Measurements from ENCODE around the gene SLC15A3.
A peak's percentile ranks its signal among the peaks of the same experiment; 100 is the strongest.

Gene SLC15A3
- total RNA-seq = 0.42 to 1.7 reads per million in 2 donors

DNA sequence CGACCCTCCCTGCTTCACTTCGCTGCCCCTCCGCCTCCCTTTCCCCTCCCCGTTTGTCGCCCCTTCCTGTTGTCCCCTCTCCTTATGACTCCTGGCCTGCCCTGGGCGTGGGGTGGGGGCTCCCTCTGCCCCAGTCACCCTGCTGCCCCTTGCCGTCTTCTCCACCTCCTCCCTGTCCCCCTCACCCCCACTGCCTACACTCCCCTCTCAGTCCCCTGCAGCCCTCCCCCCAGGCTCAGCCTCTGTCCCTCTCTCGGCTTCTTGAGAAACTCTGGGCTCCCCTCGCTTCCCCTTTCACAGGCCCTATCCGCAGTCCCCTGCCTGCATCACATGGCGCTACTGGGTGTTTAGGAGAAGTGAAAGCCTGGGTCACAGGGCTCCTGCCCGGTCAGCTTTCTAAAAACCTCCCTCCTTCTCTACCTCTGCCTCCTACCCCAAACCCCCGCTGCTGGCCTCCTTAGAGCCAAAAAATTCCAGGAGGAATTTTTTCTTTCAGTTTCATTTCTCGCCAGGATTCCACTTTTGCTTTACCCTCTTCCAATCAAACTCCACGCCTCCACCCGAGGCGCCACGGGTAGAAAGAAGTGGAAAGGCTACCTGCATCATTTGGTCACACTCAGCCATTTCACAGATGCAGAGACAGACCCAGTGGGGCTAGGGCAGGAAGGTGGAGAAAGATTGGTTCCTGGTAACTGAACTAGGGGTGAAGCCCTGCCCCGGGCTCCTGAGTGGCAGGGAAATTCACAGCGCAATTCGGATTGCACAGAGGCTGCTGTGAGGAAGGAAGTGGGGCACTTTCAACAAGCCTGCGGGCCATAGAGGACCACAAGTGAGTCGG lies at the start of gene SLC15A3:
SLC15A3 (minus strand) TSS at position 273 of the 838 bp plus-strand sequence. CDS start 625 bp downstream, outside the sequence.
- DNase-seq = no peak

DNA sequence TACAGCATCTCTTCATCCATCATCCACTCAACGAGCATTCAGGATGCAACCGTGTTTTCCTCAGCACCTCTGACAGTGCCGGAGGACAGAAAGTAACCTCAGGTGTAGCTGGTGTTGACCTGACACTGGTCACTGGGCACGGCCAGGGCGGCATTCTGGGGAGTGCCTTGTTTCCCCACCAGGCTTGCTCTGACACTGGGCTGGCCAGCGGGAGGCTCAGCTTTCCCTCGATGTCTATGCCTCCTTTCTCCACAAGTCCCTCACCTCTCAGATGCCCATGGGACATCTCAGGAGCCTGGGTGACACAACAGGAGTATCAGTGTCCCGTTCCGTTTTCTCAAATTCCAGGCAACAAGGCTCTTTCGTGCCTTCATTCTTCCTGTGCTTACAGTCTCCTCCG lies 48.5 kb upstream of the SLC15A3 start:
- no peak for DNase-seq

DNA sequence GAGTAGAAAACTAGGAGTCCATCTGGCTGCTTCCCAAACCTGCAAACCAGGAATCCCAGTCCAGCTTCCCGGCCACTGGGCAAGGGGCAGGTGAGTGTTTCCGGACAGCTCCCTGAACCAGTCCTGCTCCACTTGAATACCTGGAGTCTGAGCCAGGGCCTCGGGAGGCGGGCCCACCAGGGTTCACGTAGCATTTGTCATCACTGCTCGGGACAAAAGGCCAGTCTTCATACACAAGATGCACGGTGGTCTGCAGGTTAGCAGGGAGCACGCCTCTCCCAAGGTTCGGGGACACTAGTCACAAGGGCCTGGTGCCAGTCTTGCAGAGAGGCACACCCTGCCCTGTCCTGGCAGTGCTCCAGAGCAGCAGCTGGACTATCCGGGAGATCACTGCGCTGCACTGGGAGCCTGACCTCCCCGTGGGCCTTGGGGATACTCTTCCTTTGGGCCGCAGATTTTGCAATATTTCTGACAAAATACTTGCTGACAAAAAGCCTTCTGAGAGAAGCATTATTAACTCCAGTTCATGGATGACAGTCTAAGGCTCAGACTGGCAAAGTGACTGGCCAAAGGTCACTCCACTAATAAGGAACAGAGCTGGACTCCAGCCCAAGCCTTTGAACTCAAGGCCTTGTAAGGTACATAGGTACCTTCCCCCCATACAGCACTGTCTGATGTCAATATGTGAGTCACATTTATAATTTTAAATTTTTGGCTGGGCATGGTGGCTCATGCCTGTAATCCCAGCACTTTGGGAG lies 44.6 kb upstream of the SLC15A3 start:
- no peak for DNase-seq

DNA sequence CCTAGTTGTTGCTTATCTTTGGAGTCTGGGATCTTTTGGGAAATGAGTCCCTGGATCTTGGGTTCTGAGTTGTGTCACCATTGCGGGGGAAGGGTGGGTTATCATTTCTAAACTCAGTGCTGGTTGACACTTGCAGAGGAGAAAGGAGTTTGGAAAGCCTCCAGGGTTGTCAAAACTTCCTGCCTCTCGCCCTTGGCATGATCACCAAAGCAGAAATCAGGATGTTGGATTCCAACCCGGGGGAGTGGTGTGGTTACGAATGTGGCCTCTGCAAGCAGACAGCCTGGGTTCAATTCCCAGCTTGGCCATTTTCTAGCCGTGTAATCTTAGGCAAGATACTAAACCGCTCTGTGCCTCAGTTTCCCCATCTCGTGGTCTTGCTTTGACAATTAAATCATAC lies 43.8 kb upstream of the SLC15A3 start:
- no peak for DNase-seq

DNA sequence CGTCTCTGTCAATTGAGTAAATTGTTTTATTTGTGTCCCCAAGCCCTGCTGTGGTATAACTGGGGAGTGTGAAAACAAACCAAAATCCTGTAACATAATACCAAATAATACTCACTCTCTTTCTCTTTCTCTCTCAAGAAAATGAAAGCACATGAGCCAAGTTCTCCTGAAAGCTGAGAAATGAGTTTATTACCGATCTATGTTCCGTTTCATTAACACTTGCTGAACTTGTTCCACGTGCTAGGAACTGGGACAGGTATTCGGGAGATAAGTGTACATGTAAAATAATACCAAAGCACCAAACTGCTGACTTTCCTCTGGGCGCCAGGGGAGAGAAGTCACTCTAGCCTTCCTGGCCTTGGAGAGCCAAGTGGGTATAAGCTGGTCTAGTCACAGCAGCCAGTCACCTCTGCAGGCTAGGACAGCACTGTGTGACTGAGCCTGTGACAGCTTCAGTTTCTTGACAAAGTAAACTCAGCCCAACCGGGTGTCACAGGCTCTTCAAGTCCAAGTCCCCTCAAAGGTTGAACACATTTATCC lies 42.6 kb upstream of the SLC15A3 start:
- DNase-seq = no peak

DNA sequence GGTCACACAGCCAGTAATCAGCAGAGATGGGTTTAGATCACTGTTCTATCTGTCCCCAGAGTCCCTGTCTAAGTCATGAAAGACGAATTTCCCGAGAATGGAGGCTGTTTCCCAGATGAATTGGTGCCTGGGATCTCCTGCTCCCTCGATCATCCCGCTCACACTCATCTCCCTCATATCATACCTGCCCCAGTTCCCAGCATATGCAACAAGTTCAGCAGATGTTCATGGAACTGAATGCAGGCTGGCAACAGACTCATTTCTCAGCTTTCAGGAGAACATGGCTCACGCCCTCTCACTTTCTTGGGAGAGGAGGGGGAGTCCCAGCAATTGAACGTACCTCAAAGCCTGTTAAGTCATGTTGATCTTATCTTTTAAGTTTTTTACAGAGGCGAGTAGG lies 41.6 kb upstream of the SLC15A3 start:
- DNase-seq = no peak

DNA sequence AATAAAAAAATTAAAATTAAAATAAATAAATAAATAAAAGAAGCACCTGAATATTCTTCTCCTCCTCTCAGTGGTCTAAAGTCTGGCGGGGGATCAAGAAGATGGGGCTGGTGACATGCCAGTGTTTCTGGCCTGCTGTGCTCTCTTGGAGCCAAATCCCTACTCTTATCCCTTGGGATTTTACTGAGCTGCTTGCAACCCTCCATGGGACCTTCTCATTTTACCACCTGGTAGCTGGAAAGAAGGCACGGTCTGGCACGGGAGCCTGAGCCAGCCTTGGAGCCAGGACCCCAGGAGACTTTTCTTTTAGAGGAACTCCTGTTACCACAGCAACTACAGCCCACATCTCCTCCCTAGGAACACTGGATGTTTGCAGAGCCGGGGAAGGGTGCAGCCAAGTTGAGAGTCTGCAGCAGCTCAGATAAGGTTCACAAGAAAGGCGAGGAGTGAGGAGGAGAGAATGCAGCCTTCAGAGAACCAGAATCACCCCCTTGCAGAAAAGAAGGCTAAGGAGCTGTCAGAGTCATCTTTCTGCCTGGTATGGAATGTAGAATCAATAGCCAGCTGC lies 41.0 kb upstream of the SLC15A3 start:
- no peak for DNase-seq

DNA sequence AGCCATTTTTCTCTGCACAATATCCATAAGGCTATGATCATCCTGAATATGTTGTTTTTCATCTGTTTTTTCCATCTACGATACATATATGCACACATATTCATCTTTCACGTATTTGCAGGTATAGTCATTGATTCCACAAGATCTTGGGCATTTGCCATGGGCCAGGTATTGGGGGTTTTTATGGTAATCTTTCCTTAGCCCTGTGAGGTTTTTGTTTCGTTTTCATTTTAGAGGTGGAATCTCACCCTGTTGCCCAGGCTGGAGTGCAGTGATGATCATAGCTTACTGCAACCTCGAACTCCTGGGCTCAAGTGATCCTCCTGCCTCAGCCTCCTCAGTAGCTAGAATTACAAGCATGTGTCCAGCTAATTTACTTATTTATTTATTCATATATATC lies 39.5 kb upstream of the SLC15A3 start:
- DNase-seq = no peak

DNA sequence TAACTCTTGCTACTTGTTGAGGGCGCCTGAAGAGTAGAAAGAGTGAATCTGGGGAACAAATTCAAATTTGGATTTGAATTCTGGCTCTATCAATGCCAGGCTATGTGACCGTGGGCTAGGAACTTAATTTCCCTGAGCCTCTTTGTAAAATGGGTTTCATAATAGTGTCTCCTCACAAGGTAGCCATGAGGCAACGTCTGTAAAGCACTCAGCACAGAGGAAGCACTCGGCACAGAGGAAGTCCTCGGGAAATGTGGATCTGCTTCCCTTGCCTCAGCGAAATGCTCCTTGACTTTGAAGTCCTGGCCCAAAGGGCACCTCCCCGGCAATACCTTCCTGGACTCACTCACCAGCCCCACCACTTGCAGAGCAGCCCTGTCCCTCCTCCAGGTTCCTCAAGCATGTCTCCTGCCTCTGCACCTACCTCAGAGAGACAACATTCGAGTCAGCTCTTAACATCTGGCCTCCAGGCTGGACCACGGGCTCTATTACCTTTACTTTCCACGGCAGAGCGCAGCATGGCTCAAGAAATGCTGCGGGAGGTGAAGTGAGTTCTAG lies 37.2 kb upstream of the SLC15A3 start:
- DNase-seq = no peak

DNA sequence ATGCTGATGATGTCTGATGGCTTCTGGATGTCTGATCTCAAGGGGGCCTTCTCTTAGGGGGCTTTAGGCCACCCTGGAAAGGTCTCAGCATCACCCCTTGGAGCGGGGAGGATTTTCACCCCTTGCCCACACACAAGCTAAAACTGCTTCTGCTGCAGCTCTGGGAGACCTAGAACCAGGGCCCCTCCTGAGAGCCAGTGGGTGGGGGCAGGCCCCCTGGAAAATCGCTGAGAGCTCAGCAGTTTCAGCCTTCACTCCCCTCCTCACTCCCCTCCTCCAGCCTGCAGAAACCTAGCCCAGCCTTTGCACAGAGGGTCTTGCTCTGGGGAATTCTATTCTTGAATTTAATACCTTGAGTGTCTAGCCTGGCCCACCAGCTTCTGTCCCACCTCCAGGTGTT lies 36.7 kb upstream of the SLC15A3 start:
- DNase-seq = no peak

DNA sequence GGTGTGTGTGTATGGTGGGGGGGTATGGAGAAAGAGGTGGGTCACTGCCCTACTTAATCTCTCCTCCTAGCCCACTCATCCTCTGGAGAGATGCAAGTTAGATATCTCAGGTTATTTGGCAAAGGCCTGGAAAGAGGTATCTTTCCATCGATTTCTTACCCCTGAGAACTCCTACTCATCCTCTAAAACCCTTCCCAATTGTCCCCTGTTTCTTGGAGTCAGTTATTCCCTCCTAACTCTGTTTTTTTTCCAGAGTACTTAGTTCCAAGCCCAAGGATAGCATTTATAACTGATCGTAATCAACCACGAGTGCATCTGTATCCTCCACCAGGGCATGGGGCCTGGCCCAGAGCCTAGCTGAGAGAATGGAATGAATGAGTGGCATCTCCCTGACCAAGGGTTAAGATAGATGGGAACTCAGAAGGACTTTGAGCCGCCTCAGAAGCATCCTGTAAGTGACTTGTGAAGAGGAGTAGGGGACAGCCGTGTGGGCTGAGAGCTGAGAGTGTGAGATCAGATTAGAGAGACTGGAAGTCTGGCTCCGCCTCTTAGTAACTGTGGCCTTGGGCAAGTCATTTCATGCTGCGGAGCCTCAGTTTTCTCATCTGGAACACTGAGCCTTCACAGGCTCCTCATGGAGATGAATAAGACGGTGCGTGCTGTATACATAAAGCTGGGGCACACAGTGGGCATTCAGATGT lies 35.8 kb upstream of the SLC15A3 start:
- peak; percentile 40 for DNase-seq

DNA sequence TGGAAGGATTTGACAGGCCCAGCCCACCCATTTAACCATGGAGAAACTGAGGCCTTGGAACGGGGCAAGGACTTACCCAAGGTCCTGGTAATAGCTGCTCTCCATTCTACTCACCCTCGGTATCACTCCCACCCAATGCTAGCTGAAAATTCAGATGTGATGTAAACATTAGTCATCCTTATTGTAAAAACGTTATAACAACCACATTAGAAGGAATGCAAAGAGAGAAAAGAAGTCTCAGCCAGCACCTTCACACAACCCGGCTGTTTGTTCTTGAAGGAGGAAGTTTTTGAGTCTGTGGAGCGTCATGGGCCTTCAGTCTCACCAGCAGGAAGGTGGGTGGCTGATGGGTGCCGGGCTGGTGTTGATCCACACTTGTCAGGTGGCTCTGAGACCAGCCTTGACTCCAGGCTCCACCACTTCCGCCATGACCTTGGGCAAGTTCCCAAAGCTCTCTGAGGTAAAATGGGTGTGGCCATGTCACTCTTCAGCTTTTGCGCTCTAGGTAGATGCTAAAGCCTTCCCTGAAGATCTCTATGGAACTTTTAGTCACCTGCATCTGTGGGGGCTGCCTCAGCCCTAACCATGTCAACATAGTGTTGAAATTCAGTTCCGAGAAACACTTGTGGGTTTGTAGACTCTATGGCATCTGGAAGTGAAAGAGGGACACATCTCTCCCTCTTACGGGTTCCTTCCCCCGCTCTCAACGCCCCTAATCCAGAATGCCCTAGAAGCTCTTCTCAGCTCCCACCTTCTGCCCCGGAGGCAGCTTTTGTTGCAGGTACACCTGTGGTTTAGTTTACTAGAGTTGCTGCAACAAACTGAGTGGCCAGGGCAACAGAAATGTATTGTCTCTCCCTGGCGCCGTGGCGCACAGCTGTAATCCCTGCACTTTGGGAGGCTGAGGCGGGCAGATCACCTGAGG lies 34.3 kb upstream of the SLC15A3 start:
- DNase-seq = peak; percentile 85

DNA sequence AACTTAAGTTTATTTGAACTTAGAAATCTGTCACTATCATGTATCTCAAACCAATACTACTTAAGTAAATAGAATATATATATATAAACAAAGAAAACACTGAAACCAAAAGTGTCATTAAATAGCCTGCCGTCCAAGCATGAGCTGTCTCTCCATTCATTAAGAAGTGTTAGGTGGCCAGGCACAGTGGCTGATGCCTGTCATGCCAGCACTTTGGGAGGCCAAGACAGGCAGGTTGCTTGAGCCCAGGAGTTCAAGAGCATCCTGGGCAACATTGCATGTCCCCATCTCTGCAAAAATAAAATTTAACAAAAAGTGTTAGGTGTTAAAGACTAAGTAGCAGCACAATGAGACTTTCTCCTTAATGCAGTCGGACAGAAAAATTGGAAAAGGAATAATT lies 33.5 kb upstream of the SLC15A3 start:
- DNase-seq = no peak

DNA sequence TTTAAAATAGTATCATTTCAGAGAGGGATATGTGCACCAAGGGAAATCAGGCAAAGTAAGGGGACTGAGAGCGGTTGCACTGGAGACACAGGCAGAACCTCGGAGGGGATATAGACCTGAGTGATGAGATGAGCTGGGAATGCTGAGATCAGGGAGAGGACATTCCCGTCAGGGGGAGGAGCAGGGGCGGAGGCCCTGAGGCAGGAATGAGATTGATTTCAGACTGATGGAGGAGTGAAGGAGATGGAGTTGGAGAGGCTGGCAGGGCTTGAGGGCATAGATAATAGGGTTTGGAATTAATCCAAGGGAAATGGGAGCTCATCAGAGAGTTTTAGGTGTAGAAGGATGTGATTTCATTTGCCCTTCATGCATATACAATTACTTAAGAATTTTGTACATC lies 32.7 kb upstream of the SLC15A3 start:
- no peak for DNase-seq

DNA sequence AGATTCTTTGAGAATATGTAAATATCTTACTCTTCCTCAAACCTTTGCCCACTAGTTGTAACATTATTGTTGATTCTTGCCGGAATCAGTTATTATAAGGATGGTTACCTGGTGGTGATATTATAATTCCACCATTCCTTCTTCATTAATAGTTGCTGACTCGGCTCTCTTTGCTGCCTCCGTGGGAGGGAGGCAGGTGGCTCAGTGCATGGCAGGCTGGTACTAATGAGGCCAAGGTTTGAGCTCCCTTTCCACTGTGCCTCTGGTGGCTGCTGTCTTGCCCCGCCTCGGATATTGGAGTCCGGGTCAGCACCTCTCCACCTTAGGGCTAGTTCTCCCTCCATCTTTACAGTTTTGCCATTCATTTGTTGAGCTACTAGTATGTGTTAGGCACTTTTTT lies 32.2 kb upstream of the SLC15A3 start:
- no peak for DNase-seq

DNA sequence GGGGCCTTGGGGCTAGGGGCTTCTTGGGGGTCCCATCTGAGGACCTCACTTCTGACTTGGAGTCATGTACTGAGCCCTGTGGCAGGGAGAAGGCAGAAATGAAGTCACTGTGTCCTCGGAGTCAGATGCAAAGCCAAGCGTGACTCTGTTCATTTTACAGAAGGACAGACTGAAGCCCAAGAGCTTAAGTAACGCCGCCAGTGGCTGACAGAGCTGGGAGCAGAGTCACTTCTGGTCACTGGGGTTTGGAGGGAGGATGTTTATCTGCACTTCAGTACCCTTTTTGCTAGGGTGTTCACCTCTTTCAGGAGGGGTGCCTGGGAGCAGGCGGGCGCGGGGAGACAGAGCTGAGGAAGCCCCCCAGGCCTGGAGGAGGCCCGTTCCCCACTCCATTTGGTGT lies 30.2 kb upstream of the SLC15A3 start:
- no peak for DNase-seq

DNA sequence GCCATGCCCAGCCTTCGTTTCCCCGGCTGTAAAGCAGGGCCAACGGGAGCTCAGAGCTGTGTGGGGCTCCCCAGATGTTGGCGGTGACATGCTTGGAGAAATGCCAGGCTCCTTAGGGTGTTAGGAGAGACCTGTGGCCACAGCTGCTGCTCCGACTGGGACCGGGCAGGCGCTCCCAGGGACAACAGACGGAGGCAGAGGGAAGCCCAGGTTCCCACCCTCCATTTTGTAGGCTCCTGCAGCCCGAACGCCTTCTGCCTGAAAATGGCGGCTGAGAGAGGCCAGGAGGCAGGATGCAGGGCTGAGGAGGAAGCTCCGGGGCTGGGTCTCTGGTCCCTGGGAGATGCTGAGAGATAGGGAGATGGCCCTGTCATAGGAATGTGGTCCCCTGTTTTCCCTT lies 29.5 kb upstream of the SLC15A3 start:
- no peak for DNase-seq

DNA sequence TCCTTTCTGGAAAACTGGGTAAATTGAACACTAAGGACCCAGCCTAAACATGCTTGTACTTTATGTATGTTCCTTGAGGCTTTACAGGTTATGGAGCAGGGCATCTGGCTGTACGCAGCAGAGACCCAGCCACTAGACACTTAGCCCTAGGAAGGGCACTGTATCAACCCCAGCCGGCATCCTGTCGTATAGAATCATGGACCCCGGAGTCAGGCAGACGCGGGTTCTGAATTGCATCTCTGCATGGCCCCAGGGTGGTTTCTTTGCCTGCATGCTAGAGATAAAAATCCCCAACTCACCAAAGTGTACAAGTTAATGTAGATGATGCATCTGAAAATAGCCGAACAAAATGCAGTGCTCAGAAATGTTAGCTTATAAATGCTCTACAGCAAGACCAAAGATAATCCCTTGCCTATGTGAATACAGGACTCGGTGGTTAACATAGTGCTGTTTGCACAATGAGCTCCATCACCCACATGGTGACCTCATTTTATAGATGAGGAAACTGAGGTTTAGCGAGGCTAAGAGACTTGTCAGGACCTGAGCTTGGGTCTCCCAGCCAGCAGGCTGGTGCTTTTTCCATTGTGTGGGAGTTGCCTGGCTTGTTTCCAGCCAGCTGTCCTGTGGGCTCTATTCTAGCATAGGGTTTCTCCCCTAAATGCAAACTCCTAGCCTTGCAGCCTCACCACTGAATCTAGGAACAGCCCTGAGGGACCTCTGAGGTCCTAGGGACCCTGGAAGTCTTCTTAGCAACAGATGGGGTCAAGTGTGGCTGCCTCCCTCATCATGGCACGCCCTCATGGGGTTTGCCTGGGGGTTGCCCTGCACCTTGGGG lies 26.8 kb upstream of the SLC15A3 start:
- DNase-seq = peak; percentile 34

DNA sequence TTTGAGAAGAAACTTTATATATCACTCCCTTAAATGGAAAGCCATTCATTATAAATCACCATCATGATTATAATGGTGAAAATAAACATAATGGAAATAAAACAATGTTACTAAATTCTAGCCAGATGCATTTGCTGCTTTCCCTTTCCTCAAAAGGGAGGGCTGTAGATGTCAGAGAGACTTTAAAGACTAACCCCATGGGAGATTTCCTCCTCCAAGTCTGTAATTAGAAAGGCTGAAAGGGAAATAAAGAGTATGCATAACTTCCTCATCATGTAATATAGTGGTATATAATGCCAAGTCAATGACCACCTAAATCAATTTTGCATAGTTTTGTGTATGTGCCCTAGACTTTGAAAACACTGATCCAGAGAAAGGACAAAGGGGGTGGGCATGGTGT lies 25.9 kb upstream of the SLC15A3 start:
- DNase-seq = no peak

DNA sequence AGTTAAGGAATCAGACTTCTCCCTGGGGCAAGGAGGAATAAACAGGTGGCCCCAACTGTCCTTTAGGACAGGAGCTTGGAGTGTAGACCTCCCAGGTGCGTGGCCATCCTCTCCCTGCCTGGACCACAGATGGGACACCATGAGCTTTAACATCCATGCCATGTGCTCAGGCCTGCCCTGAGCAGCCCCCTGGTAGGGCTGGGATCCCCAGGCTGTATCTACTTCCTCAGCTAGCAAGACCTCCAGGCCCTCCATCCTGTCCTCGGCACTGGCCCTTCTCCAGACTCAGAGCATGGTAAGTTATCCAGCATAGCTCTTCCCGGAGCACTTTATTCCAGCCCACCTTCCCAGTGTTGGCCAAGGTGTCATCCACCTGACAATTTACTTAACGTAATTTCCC lies 25.2 kb upstream of the SLC15A3 start:
- no peak for DNase-seq

DNA sequence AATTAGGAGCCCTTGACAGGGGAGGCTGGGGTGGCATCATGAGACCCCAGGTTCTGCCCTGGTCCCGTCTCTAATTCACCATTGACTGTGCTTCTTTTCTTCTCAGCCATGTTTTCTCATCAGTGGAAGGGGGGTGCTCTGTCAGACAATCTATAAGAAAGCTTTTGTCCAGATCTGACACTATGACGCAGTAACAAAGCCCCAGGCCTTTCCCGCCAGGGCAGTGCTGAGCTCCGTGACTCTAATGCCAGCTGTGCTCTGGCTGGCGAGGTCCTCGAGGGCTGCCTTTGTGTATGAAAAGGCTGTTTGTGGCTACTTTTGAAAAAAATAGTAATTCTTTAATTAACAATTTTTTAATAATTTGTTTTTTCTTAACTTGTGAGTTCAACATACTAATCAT lies 22.8 kb upstream of the SLC15A3 start:
- DNase-seq = no peak

All from T-helper 9 cell (primary cell).